Activated CD4-positive, alpha-beta T cell treated with anti-CD3 and anti-CD28 coated beads for 48 hours (primary cell): ENCODE measurements around the gene CDK11A.
A peak's percentile ranks its signal among the peaks of the same experiment; 100 is the strongest.

Experiments
- DNase-seq: peaks from one replicate; pipeline ENCODE4 v3.0.0-alpha.2; 2020

The CDK11A gene

GRCh38 chr1:1724035-1724864 lies at the start of gene CDK11A:
TSS of gene CDK11A (minus strand) at chr1:1724357. CDS start at chr1:1722818, 1,539 bp downstream.
- peak; percentile 99 for DNase-seq

GRCh38 chr1:1773874-1774273 lies 49.7 kb upstream of the CDK11A start:
- DNase-seq: no peak

GRCh38 chr1:1771096-1771495 lies 46.9 kb upstream of the CDK11A start:
- no peak for DNase-seq

- DNase-seq: no peak
Measured at GRCh38 chr1:1770102-1770501, 45.9 kb upstream of the CDK11A start.

- no peak for DNase-seq
Measured at GRCh38 chr1:1768249-1768992, 44.3 kb upstream of the CDK11A start.

GRCh38 chr1:1764876-1765470 lies 40.8 kb upstream of the CDK11A start:
- no peak for DNase-seq

GRCh38 chr1:1763657-1764621 lies 39.8 kb upstream of the CDK11A start:
- DNase-seq: no peak

GRCh38 chr1:1761504-1762376 lies 37.6 kb upstream of the CDK11A start:
- DNase-seq: no peak

- DNase-seq: no peak
Measured at GRCh38 chr1:1760715-1761114, 36.6 kb upstream of the CDK11A start.

- DNase-seq: no peak
Measured at GRCh38 chr1:1760345-1760650, 36.1 kb upstream of the CDK11A start.

GRCh38 chr1:1759456-1760344 lies 35.5 kb upstream of the CDK11A start:
- no peak for DNase-seq

GRCh38 chr1:1758692-1759455 lies 34.7 kb upstream of the CDK11A start:
- no peak for DNase-seq

- no peak for DNase-seq
Measured at GRCh38 chr1:1758059-1758621, 34.0 kb upstream of the CDK11A start.

GRCh38 chr1:1757422-1758058 lies 33.4 kb upstream of the CDK11A start:
- no peak for DNase-seq

GRCh38 chr1:1756661-1757421 lies 32.7 kb upstream of the CDK11A start:
- no peak for DNase-seq

- no peak for DNase-seq
Measured at GRCh38 chr1:1755852-1756251, 31.7 kb upstream of the CDK11A start.

GRCh38 chr1:1755426-1755825 lies 31.3 kb upstream of the CDK11A start:
- DNase-seq: no peak
